ENCODE data around the gene ABCB9.

DNA sequence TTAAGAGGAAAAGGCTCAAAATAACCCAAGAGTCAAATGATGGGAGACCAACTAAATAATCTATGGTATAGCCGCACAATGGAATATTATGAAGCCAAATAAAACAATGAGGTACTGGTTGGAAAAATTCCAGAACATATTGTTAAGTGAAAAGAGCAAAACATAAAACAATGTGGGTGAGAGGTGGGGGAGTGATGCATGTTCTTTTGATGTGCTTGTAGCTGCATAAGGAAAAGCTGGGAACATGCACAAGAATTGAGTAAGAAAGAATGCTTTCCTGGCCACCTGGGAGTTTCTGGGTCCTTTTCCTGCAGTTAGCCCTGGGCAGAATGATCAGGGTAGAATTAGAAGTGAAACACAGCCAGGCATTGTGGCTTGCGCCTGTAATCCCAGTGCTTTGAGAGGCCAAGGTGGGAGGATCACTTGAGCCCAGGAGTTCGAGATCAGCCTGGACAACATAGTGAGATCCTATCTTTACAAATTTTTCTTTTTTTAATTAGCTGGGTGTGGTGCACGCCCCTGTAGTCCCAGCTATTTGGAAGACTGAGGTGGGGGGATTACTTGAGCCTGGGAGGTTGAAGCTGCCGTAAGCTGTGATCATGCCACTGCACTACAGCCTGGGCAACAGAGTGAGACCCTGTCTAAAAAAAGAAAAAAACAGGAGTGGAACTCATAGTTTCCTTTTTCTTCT, 7.9 kb downstream of the ABCB9 start:
- TF ChIP-seq, protein P1, sequence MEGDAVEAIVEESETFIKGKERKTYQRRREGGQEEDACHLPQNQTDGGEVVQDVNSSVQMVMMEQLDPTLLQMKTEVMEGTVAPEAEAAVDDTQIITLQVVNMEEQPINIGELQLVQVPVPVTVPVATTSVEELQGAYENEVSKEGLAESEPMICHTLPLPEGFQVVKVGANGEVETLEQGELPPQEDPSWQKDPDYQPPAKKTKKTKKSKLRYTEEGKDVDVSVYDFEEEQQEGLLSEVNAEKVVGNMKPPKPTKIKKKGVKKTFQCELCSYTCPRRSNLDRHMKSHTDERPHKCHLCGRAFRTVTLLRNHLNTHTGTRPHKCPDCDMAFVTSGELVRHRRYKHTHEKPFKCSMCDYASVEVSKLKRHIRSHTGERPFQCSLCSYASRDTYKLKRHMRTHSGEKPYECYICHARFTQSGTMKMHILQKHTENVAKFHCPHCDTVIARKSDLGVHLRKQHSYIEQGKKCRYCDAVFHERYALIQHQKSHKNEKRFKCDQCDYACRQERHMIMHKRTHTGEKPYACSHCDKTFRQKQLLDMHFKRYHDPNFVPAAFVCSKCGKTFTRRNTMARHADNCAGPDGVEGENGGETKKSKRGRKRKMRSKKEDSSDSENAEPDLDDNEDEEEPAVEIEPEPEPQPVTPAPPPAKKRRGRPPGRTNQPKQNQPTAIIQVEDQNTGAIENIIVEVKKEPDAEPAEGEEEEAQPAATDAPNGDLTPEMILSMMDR (IDR thresholded peaks at IDR 0.05) = no peak
- TF ChIP-seq EZH2 (IDR thresholded peaks at IDR 0.05) (no peak), EZH2phosphoT487 (IDR thresholded peaks at IDR 0.05) (no peak)

Measured in neural progenitor cell (in vitro differentiated cells).